DOHH2 (cell line): ENCODE data around the gene ZSWIM5.
A peak's percentile ranks its signal among the peaks of the same experiment; 100 is the strongest.

ENCODE experiments used
- H3F3A ChIP-seq: fragments of 200-600 bp; sonication (generic), shearing (Covaris generic); 2 replicates; pipeline ENCODE4 v1.6.0; 2016; ENCODE audit warnings: antibody characterized with exemption, mild to moderate bottlenecking; ENCODE audit not compliant: control insufficient read depth, insufficient read depth
- H3K27ac ChIP-seq: fragments of 200-600 bp; sonication (generic); 2 replicates; pipeline ENCODE4 v1.5.1; 2014; ENCODE audit warnings: low read depth, mild to moderate bottlenecking, low read length, moderate library complexity
- H3K27me3 ChIP-seq: fragments of 200-600 bp; sonication (generic); 2 replicates; pipeline ENCODE4 v1.6.1; 2014; ENCODE audit warnings: mild to moderate bottlenecking, low read length, mixed read lengths; ENCODE audit not compliant: control insufficient read depth
- H3K36me3 ChIP-seq: fragments of 200-600 bp; sonication (generic); 2 replicates; pipeline ENCODE4 v1.6.1; 2014; ENCODE audit warnings: mild to moderate bottlenecking, low read length, moderate library complexity, mixed read lengths; ENCODE audit not compliant: control insufficient read depth
- H3K4me1 ChIP-seq: fragments of 200-600 bp; sonication (generic); 2 replicates; pipeline ENCODE4 v1.6.1; 2014; ENCODE audit warnings: mild to moderate bottlenecking, low read length, mixed read lengths; ENCODE audit not compliant: control insufficient read depth
- H3K4me2 ChIP-seq: fragments of 200-600 bp; sonication (generic); 2 replicates; pipeline ENCODE4 v1.6.0; 2014; ENCODE audit warnings: mild to moderate bottlenecking, low read length, moderate library complexity
- H3K4me3 ChIP-seq: fragments of 200-600 bp; sonication (generic); 2 replicates; pipeline ENCODE4 v1.5.1; 2014; ENCODE audit warnings: mild to moderate bottlenecking, low read length, mixed read lengths
- H3K79me2 ChIP-seq: fragments of 200-600 bp; sonication (generic); 2 replicates; pipeline ENCODE4 v1.6.1; 2014; ENCODE audit warnings: mild to moderate bottlenecking, low read length, mixed read lengths; ENCODE audit not compliant: control insufficient read depth
- H3K9me2 ChIP-seq: fragments of 200-600 bp; sonication (generic); replicated peaks from 2 replicates; pipeline ENCODE4 v1.6.1; 2014; ENCODE audit warnings: mild to moderate bottlenecking, low read length, mixed read lengths; ENCODE audit not compliant: control insufficient read depth
- H3K9me3 ChIP-seq: fragments of 200-600 bp; sonication (generic); 2 replicates; pipeline ENCODE4 v1.6.1; 2014; ENCODE audit warnings: antibody characterized with exemption, low read length, mixed read lengths; ENCODE audit not compliant: control insufficient read depth, insufficient read depth
- H4K20me1 ChIP-seq: fragments of 200-600 bp; sonication (generic); 2 replicates; pipeline ENCODE4 v1.6.0; 2014; ENCODE audit warnings: low read depth, mild to moderate bottlenecking, antibody characterized with exemption, low read length, moderate library complexity; ENCODE audit not compliant: control insufficient read depth, insufficient read depth
- CTCF ChIP-seq: fragments of 200-600 bp; sonication (generic); IDR thresholded peaks from one replicate; pipeline ENCODE4 v1.5.1; 2014; ENCODE audit warnings: antibody characterized with exemption, mild to moderate bottlenecking, low read depth, low read length; ENCODE audit not compliant: poor library complexity, severe bottlenecking
- EZH2phosphoT487 ChIP-seq: fragments of 200-600 bp; sonication (generic); IDR thresholded peaks from 2 replicates; pipeline ENCODE4 v1.6.1; 2017; ENCODE audit warnings: borderline replicate concordance, mild to moderate bottlenecking, antibody characterized with exemption, low read length, moderate library complexity, mixed read lengths

Gene ZSWIM5

GRCh38 chr1:45013551-45014209 lies 192.7 kb downstream of the ZSWIM5 start:
- H3K27ac ChIP-seq = no peak overlapping the region

GRCh38 chr1:45012639-45013278 lies 193.6 kb downstream of the ZSWIM5 start:
- Histone ChIP-seq H3K4me2 (peak overlapping the region; percentile 94), H4K20me1 (no peaks in the 10 kb centered on the region; the same call in 1 of the 2 replicates), H3K27me3 (no peaks in the 10 kb centered on the region), H3K9me3 (no peaks in the 10 kb centered on the region), H3K36me3 (peaks cover 17% of the 10 kb centered on the region), H3F3A (no peaks in the 10 kb centered on the region), H3K79me2 (peaks cover 17% of the 10 kb centered on the region), H3K4me1 (peaks cover 30% of the 10 kb centered on the region), H3K4me3 (peak overlapping the region; percentile 92), H3K27ac (no peak overlapping the region), H3K9me2 (no peaks in the 10 kb centered on the region)
- TF ChIP-seq CTCF (no peak), EZH2phosphoT487 (no peak)

More at GRCh38 chr1:45013551-45014209, 192.7 kb downstream of the ZSWIM5 start:
- Histone ChIP-seq H3F3A (no peaks in the 10 kb centered on the region), H3K27me3 (no peaks in the 10 kb centered on the region), H3K4me1 (peaks cover 30% of the 10 kb centered on the region), H3K36me3 (peaks cover 13% of the 10 kb centered on the region), H3K79me2 (peaks cover 17% of the 10 kb centered on the region), H3K9me2 (no peaks in the 10 kb centered on the region), H3K4me2 (peak overlapping the region; percentile 94), H3K4me3 (peak overlapping the region; percentile 92; the same call in 1 of the 2 replicates), H3K9me3 (no peaks in the 10 kb centered on the region), H4K20me1 (no peaks in the 10 kb centered on the region; the same call in 1 of the 2 replicates)
- TF ChIP-seq CTCF (no peak), EZH2phosphoT487 (no peak)

GRCh38 chr1:45011837-45012638 lies 194.4 kb downstream of the ZSWIM5 start, which contains the start of gene UROD:
Gene UROD, plus strand, starts transcription at chr1:45012254. Its CDS starts 12 bp downstream, at chr1:45012266.
- Histone ChIP-seq H3K4me2 (peak within 1 kb of the TSS; percentile 94), H4K20me1 (no peaks in the 10 kb centered on the region; the same call in 1 of the 2 replicates), H3F3A (no peaks in the 10 kb centered on the region), H3K4me1 (peaks cover 30% of the 10 kb centered on the region), H3K36me3 (peaks cover 24% of the 10 kb centered on the region), H3K9me3 (no peaks in the 10 kb centered on the region), H3K27ac (peak within 1 kb of the TSS; percentile 39), H3K27me3 (no peaks in the 10 kb centered on the region), H3K4me3 (peak within 1 kb of the TSS; percentile 92), H3K9me2 (no peaks in the 10 kb centered on the region), H3K79me2 (peaks cover 17% of the 10 kb centered on the region)
- no peak for TF ChIP-seq CTCF
- TF ChIP-seq EZH2phosphoT487 = no peak
